Measurements from ENCODE around the gene WNT9B. TPM values are rescaled to one million over a fixed set of nuclear protein-coding genes. Genes with fewer than 3 reads are reported as not detected.

Gene WNT9B
- polyA plus RNA-seq, 2 of the 4 experiments (the other 2 are of a cell fraction), result 0.05 TPM

DNA sequence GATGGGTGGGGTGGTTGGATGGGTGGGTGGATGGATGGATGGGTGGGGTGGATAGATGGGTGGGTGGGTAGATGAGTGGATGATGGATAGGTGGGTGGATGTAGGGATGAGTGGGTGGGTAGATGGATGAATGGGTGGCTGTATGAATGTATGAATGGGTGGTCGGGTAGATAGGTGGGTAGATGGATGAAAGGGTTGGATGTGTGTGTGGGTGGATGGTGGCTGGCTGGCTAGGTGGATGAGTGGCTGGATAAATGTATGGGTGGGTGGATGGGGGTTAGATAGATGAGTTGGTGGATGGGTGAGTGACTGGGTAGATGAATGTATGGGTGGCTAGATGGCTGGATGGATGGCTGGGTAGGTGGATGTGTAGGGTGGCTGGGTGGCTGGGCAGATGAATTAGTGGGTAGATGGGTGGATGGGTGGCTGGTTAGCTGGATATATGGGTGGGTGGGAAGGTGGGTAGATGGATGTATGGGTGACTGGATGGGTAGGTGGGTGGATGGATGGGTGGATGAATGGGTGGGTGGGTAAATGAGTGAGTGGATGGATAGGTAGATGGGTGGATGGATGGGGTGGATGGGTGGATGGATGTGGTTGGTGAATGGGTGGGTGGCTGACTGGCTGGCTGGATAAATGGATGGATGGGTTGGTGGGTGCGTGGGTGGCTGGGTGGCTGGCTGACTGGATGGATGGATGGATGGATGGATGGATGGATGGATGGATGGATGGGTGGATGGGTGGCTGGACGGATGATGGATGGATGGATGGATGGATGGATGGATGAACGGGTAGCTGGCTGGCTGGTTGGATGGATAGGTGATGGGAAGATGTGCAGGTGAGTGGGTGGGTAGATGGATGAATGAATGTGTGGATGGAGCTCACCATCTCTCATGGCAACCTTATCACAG lies 52.6 kb downstream of the WNT9B start:
- no peaks in the 10 kb centered on the region for H3K4me1 ChIP-seq
- ATAC-seq (no peak; a peak in 1 of 6 replicates), DNase-seq (ENCODE audit: low read depth in 1 of 2, low spot score in 1 of 2) (no peak), FAIRE-seq (no peak)
- no peak overlapping the region for H3K4me3 ChIP-seq
- no peak overlapping the region for H3K27ac ChIP-seq
- TF ChIP-seq, protein P1, sequence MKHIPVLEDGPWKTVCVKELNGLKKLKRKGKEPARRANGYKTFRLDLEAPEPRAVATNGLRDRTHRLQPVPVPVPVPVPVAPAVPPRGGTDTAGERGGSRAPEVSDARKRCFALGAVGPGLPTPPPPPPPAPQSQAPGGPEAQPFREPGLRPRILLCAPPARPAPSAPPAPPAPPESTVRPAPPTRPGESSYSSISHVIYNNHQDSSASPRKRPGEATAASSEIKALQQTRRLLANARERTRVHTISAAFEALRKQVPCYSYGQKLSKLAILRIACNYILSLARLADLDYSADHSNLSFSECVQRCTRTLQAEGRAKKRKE (CRISPR knock-in tag; IDR thresholded peaks at IDR 0.05; ENCODE audit: low read depth), result no peak
- TF ChIP-seq CEBPB (IDR thresholded peaks at IDR 0.05) (no peak), POLR2A (IDR thresholded peaks at IDR 0.05; ENCODE audit: low read length) (no peak), RNF2 (IDR thresholded peaks at IDR 0.05; ENCODE audit: borderline replicate concordance, low read depth) (no peak), NFE2L2 (conservative IDR thresholded peaks at IDR 0.05; ENCODE audit: low read length) (no peak)
- 0 out of 3 replicates have a peak, but pooled peaks cover 4% of the 10 kb centered on the region for H3K9me3 ChIP-seq
- ChIA-PET CTCF (interaction anchor here (0.7 kb wide), 1 partner anchor 1061 kb away, joined by 3 read pairs; no protein-coding TSS in a partner anchor), POLR2A (no interaction called here)
- no peak overlapping the region for H3K4me2 ChIP-seq
- WGBS (ENCODE audit: missing lambda C conversion rate), result 20% methylated on average over 4 of the region's 4 CpGs

DNA sequence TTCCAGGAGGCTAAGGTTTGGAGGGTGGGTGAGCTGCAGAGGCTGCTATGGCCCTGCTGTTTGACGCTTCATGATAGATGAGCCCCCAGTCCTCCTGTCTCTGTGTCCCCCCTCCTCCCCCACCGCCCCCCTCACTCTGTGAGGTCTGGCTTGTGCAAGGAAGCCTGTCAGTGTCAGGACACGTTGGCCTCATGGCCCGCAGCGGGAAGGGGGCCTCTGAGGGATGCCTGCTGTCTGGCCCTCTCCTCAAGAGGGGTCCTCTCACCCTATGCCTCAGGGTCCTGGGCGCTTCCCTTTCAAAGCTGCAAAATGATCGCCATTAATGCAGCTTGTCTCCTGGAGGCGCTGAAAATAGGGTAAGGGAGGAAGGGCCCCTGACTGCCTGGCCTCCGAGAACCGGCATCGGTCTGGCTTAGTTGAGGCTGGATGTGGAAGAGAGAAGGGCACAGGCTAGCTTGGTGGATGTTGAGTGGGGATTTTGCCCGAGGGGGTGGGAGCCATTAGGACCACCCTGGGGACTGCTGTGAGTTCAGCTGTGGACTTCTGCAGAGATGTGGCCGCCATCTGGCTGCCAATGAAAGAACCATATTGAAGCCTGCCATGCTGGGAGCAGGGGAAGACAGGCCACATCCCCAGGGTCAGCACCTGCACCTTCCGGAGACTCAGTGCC lies 56.8 kb downstream of the WNT9B start:
- WGBS (ENCODE audit: missing lambda C conversion rate), result 65% methylated on average over 10 of the region's 14 CpGs
- DNase-seq (ENCODE audit: low read depth in 1 of 2, low spot score in 1 of 2) (no peak), ATAC-seq (no peak), FAIRE-seq (no peak)
- ChIA-PET POLR2A (no interaction called here), CTCF (interaction anchor here (1.0 to 3.6 kb wide), 8 partner anchors 10 to 73 kb away, joined by 3 to 25 read pairs (median 4); no protein-coding TSS in a partner anchor)
- no peak for TF ChIP-seq RNF2 (IDR thresholded peaks at IDR 0.05; ENCODE audit: borderline replicate concordance, low read depth)
- TF ChIP-seq RFX5 (IDR thresholded peaks at IDR 0.05), result no peak
- no peak for TF ChIP-seq NFE2L2 (conservative IDR thresholded peaks at IDR 0.05; ENCODE audit: low read length)
- TF ChIP-seq ESRRA (IDR thresholded peaks at IDR 0.05; ENCODE audit: borderline replicate concordance, low read length), result no peak
- no peak for TF ChIP-seq ZFP36 (IDR thresholded peaks at IDR 0.05; ENCODE audit: borderline replicate concordance, partially characterized antibody)
- no peak for TF ChIP-seq EP300 (IDR thresholded peaks at IDR 0.05)
- H3K9me3 ChIP-seq, result no peaks in the 10 kb centered on the region
- no peak overlapping the region for H3K4me3 ChIP-seq
- H3K4me2 ChIP-seq, result no peak overlapping the region
- no peaks in the 10 kb centered on the region for H3K4me1 ChIP-seq
- no peak overlapping the region for H3K27ac ChIP-seq

DNA sequence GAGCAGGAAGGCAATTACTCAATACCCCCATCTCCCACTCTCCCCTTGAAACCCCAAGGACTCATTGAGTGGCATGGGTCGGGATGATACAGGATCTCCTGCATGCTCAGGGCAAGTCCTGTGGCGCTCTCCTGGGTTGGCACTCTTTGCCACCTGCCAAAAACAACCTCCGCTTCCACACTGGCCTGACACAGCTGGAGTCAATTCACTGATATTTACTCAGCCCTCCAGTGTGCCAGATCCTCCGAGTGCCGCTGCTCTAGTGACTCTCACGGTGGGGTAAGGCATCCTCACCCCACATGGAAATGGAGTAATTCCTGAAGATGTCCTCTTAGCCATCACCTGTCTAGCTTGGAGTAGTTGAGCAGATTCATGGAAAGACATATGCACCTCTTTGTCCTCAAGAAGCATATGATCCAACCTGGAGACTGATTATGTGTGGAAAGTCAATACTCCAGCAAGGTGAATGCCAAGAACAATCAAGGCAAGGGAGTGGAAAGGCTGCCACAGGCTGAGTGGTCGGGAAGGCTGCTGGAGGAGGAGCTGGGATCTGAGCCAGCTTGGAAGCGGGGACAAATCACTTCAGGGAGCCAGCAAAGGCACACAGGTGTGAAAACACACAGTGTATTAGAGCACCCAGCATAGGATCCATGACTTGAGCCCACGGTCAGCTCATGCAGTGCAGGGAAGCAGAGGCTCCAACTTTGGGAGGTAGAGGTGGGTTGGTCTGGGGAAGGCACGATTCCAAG lies 59.0 kb downstream of the WNT9B start:
- H3K4me3 ChIP-seq, result no peak overlapping the region
- POLR2A ChIA-PET, result no interaction called here
- H3K27ac ChIP-seq, result no peak overlapping the region
- no peak overlapping the region for H3K4me2 ChIP-seq
- H3K4me1 ChIP-seq, result no peaks in the 10 kb centered on the region
- H3K9me3 ChIP-seq, result no peaks in the 10 kb centered on the region
- no peak for DNase-seq (ENCODE audit: low read depth in 1 of 2, low spot score in 1 of 2)
- ATAC-seq, result no peak
- FAIRE-seq, result no peak
- 35% methylated on average over 10 of the region's 10 CpGs for WGBS (ENCODE audit: missing lambda C conversion rate)
- CTCF ChIA-PET, result interaction anchor here (0.6 to 1.6 kb wide), 5 partner anchors 9 to 690 kb away, joined by 3 to 6 read pairs (median 3); no protein-coding TSS in a partner anchor
- no peak for TF ChIP-seq ESRRA (IDR thresholded peaks at IDR 0.05; ENCODE audit: borderline replicate concordance, low read length)
- TF ChIP-seq, protein P1 (CRISPR knock-in tag; IDR thresholded peaks at IDR 0.05; ENCODE audit: low read depth), result no peak
- TF ChIP-seq RARB (CRISPR knock-in tag; IDR thresholded peaks at IDR 0.05), result no peak
- TF ChIP-seq HDAC2 (IDR thresholded peaks at IDR 0.05), result no peak
- no peak for TF ChIP-seq NR3C1 (IDR thresholded peaks at IDR 0.05)
- TF ChIP-seq SMC3 (IDR thresholded peaks at IDR 0.05), result no peak
- TF ChIP-seq MAFK (IDR thresholded peaks at IDR 0.05; ENCODE audit: partially characterized antibody), result no peak
- TF ChIP-seq, protein P2, sequence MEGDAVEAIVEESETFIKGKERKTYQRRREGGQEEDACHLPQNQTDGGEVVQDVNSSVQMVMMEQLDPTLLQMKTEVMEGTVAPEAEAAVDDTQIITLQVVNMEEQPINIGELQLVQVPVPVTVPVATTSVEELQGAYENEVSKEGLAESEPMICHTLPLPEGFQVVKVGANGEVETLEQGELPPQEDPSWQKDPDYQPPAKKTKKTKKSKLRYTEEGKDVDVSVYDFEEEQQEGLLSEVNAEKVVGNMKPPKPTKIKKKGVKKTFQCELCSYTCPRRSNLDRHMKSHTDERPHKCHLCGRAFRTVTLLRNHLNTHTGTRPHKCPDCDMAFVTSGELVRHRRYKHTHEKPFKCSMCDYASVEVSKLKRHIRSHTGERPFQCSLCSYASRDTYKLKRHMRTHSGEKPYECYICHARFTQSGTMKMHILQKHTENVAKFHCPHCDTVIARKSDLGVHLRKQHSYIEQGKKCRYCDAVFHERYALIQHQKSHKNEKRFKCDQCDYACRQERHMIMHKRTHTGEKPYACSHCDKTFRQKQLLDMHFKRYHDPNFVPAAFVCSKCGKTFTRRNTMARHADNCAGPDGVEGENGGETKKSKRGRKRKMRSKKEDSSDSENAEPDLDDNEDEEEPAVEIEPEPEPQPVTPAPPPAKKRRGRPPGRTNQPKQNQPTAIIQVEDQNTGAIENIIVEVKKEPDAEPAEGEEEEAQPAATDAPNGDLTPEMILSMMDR (IDR thresholded peaks at IDR 0.05), result no peak
- no peak for TF ChIP-seq ZC3H11A (IDR thresholded peaks at IDR 0.05)
- no peak for TF ChIP-seq CEBPB (IDR thresholded peaks at IDR 0.05)
- TF ChIP-seq FOSL2 (IDR thresholded peaks at IDR 0.05), result no peak
- TF ChIP-seq FOSL2 (CRISPR knock-in tag; IDR thresholded peaks at IDR 0.05), result no peak
- TF ChIP-seq MYC (IDR thresholded peaks at IDR 0.05; ENCODE audit: borderline replicate concordance, low read length), result no peak
- TF ChIP-seq, protein P3, sequence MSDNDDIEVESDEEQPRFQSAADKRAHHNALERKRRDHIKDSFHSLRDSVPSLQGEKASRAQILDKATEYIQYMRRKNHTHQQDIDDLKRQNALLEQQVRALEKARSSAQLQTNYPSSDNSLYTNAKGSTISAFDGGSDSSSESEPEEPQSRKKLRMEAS (IDR thresholded peaks at IDR 0.05), result no peak
- no peak for TF ChIP-seq EP300 (IDR thresholded peaks at IDR 0.05)
- TF ChIP-seq, protein P4, sequence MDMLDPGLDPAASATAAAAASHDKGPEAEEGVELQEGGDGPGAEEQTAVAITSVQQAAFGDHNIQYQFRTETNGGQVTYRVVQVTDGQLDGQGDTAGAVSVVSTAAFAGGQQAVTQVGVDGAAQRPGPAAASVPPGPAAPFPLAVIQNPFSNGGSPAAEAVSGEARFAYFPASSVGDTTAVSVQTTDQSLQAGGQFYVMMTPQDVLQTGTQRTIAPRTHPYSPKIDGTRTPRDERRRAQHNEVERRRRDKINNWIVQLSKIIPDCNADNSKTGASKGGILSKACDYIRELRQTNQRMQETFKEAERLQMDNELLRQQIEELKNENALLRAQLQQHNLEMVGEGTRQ (IDR thresholded peaks at IDR 0.05), result no peak
- no peak for TF ChIP-seq PHF8 (IDR thresholded peaks at IDR 0.05; ENCODE audit: borderline replicate concordance, low read depth)

All from A549 (cell line).